Neural cell (in vitro differentiated cells): Measurements from ENCODE around the gene SPOP.

Experiments
- CTCF ChIP-seq: fragments of 450-650 bp; IDR thresholded peaks from 2 replicates; pipeline ENCODE4 v1.5.1; 2014; ENCODE audit warnings: antibody characterized with exemption, mild to moderate bottlenecking, moderate library complexity; ENCODE audit not compliant: poor library complexity, severe bottlenecking
- EZH2 ChIP-seq: fragments of 200-600, 300-800 bp; shearing (Covaris generic), sonication (generic); IDR thresholded peaks from 2 replicates; pipeline ENCODE4 v1.6.1; 2014; ENCODE audit warnings: antibody characterized with exemption, low read length, borderline replicate concordance, mild to moderate bottlenecking; ENCODE audit not compliant: insufficient read depth, poor library complexity, severe bottlenecking
- MXI1 ChIP-seq: fragments of 450-650 bp; conservative IDR thresholded peaks from 2 replicates; pipeline ENCODE4 v1.6.1; 2014; ENCODE audit warnings: antibody characterized with exemption, mild to moderate bottlenecking; ENCODE audit not compliant: poor library complexity, severe bottlenecking
- POLR2AphosphoS5 ChIP-seq: IDR thresholded peaks from 2 replicates; pipeline ENCODE4 v1.6.1; 2012
- RAD21 ChIP-seq: fragments of 450-650 bp; conservative IDR thresholded peaks from 2 replicates; pipeline ENCODE4 v1.6.1; 2014; ENCODE audit warnings: antibody characterized with exemption, mild to moderate bottlenecking, moderate library complexity
- REST ChIP-seq: IDR thresholded peaks from 2 replicates; pipeline ENCODE4 v1.6.1; 2012; ENCODE audit warnings: borderline replicate concordance
- TAF1 ChIP-seq: IDR thresholded peaks from 2 replicates; pipeline ENCODE4 v1.6.1; 2012; ENCODE audit warnings: low read depth

- TF ChIP-seq CTCF: no peak
- TF ChIP-seq TAF1: no peak
- TF ChIP-seq RAD21: no peak
- TF ChIP-seq EZH2: no peak
- no peak for TF ChIP-seq POLR2AphosphoS5
- TF ChIP-seq REST: no peak
- TF ChIP-seq MXI1: no peak
These were observed 65.2 kb downstream of the SPOP start for GRCh38 chr17:49612726-49613125.
